Left hindlimb (tissue), 1 donor: ENCODE measurements around the gene AACS.

Source experiments
- DNase-seq: peaks from one replicate; pipeline ENCODE4 v3.0.0-alpha.2; 2018

AACS gene

DNA sequence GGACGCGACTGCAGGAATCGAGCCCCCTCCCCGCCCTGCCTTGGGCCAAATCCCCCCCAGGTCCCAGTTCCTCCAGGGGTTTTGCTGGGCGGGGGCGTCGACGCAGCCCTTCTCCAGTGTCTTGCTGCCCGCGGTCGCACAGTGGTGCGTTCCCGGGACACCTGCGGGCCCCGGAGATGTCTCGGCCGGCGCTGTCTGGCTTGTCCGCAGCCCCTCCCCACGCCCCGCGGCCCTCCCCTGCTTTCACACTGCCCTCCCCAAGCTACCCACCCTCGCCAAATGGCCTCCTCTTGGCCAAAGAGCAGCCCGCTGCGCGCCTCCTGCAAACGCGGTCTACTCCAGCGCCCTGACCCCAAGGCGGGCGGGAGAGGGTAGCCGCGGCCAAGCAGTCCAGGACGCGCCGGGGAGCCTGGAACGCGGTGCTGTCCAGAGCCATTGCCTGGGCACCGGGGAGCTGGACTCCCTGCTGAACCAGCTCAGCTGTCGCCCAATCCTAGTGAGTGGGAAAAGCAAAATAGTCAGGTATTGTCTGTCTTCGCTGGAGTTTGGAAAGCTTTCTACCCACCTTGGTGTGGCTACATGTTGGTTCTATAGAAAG, 122.0 kb downstream of the AACS start:
- no peak for DNase-seq

DNA sequence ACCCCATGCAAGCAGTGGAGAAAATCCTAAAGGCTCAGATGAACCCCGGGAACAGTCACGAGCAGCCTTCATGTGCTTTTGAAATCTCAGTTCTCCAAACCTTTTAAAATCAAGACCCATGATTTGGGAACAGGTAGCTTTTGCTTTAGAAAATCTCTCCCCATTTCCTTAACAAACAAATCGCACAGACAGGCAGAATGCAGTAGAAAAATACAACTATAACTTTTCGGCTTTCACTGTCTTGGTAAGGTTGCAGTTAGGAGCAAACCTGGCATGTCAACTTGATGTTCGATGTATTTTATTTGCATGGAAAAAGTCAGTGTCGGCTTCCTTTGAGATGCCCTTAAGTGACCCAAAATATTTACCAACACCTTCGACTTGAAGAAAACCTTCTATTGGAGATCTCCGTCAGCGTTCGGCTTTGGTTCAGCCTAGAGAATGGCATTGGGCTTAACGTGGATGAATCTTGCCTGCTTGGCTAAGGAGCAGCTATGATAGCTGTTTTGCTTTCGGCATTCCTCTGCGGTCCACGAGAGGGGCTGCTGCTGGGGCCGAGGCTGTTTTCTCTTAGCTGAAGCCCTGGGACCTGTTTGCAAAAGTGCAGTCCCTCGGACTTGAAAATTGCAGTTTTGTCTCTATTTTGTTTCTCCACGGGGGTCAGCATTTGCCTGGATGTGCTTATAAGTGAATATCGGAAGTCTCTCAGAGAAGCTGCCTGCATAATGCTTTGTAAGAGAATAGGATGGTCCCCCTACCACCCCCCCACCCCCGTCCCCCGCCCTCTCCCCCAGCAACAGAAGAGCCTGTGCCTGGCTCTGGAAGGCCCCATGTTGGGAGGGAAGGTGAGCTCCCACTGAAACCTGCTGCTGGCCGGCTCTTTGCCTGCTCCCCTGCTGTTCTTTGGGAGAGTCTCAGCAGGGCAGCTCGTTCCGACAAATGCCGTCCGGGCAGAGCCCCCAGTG, 122.8 kb downstream of the AACS start:
- DNase-seq: no peak

DNA sequence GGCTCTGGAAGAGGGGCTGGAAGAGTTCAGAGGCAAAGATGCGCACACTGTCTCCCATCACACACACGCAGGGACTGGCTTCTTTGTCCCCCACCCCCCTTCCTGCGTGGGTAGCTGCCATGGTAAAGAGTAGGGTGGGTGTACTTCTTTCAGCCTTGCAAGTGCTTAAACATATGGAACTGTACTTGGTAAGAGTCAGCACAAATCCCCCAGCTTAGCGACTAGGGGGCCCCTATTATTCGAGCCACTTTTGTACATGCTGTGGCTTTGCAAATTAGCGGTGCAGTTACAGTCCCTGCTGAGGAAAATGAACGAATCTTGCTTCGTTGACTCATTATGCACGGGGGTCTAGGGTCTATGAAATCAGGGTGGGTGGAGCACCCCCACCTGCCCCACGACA, 123.8 kb downstream of the AACS start:
- no peak for DNase-seq

DNA sequence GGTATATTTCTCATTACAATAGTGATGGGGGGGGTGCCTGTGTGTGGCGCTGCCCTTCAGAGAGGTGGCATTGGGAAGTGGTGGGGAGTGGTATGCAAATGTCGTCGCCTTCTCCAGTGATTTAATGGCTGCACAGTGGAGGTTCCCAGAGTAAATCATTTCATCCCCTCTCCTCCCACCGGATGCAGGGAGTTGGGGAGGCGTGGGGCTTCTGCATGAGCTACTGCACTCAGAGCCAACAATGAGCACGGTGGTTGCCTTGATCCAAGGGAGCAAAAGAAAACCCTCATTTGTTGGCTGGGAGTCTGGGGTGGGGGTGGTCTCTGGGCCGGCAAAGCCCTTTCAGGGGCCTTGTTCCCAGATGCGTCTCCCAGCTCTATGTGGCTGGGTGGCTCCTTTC, 124.3 kb downstream of the AACS start:
- no peak for DNase-seq

DNA sequence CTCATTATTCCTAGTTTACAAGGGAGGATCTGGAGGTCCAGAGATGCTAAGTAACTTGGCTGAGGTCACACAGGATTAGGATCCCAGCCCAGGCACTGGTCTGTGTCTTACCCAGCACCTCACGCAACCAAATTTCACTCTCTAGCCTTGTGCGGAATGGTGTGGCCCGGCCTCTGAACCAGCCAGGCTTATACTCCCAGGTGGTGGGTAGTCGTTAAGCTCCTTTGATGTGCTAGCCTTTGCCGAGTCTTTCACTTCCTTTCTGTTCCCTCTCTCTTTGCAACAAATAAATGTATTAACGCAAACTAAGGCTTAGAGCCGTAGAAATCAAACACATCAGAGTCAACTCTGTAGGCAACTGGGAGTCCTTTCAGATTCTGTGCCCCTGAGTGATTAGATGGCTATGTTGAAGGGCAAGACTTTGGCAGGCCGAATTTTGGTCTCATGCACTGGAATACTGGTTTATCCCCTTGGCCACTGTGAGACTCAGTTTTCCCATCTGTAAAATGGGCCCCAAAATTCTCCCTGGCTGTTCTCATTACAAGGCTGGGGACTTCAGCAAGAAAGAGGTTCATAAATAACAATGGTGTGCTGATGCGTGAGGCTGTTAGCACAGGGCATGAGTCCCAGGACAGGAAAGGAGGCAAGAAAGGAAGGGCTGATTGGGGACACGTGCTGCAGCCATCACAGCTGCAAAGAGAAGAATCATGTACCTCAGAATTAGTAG, 126.3 kb downstream of the AACS start:
- no peak for DNase-seq

DNA sequence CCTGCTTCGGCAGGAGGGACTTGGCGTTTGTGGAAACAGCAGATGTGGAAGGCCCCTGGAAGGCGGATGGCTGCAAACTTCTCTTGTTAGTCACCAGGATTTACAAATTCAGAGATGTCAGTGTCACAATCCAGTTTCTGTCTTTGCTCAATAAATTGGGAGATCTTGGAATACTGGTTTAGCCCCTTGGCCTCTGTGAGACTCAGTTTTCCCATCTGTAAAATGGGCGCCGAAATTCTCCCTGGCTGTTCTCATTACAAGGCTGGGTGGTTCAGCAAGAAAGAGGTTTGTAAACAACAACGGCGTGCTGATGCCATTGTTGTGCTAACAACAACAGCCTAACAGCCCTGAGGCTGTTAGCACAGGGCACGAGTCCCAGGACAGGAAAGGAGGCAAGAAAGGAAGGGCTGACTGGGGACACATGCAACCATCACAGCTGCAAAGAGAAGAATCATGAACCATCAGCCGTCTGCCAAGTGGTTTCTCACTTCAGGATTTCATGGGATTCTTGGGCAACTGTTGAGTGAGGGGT, 127.5 kb downstream of the AACS start:
- DNase-seq: no peak
